Measurements from ENCODE around the gene ARHGAP24.

The ARHGAP24 gene

GRCh38 chr4:85557016-85557901 lies 82.3 kb downstream of the ARHGAP24 start:
- H3K27me3 ChIP-seq (ENCODE audit: insufficient read depth, poor library complexity, severe bottlenecking) = no peaks in the 10 kb centered on the region
- H3K9me3 ChIP-seq (ENCODE audit: severe bottlenecking) = no peaks in the 10 kb centered on the region
- DNase-seq (ENCODE audit: low spot score) (no peak), ATAC-seq (ENCODE audit: low read depth) (no peak)
- H3K4me1 ChIP-seq (ENCODE audit: insufficient read depth, poor library complexity, severe bottlenecking) = no peaks in the 10 kb centered on the region
- TF ChIP-seq CTCF (IDR thresholded peaks at IDR 0.05; ENCODE audit: poor library complexity, severe bottlenecking) = no peak
- H3K27ac ChIP-seq (ENCODE audit: poor library complexity, severe bottlenecking) = no peak overlapping the region
- H3K36me3 ChIP-seq (ENCODE audit: low read depth) = no peaks in the 10 kb centered on the region
- H3K4me3 ChIP-seq (ENCODE audit: severe bottlenecking) = no peak overlapping the region

- Histone ChIP-seq H3K36me3 (ENCODE audit: low read depth) (no peaks in the 10 kb centered on the region), H3K9me3 (ENCODE audit: severe bottlenecking) (no peaks in the 10 kb centered on the region), H3K4me3 (ENCODE audit: severe bottlenecking) (no peak overlapping the region), H3K4me1 (ENCODE audit: insufficient read depth, poor library complexity, severe bottlenecking) (no peaks in the 10 kb centered on the region), H3K27me3 (ENCODE audit: insufficient read depth, poor library complexity, severe bottlenecking) (no peaks in the 10 kb centered on the region), H3K27ac (ENCODE audit: poor library complexity, severe bottlenecking) (no peak overlapping the region)
- DNase-seq (ENCODE audit: low spot score) = no peak
- no peak for ATAC-seq (ENCODE audit: low read depth)
- no peak for TF ChIP-seq CTCF (IDR thresholded peaks at IDR 0.05; ENCODE audit: poor library complexity, severe bottlenecking)
Measured at GRCh38 chr4:85565761-85566480, 91.0 kb downstream of the ARHGAP24 start.

GRCh38 chr4:85569730-85570299 lies 94.9 kb downstream of the ARHGAP24 start:
- H3K4me3 ChIP-seq (ENCODE audit: severe bottlenecking) = no peak overlapping the region
- no peak for TF ChIP-seq CTCF (IDR thresholded peaks at IDR 0.05; ENCODE audit: poor library complexity, severe bottlenecking)
- ATAC-seq (ENCODE audit: low read depth) (no peak), DNase-seq (ENCODE audit: low spot score) (no peak)
- H3K36me3 ChIP-seq (ENCODE audit: low read depth) = no peaks in the 10 kb centered on the region
- no peaks in the 10 kb centered on the region for H3K9me3 ChIP-seq (ENCODE audit: severe bottlenecking)
- H3K4me1 ChIP-seq (ENCODE audit: insufficient read depth, poor library complexity, severe bottlenecking) = no peaks in the 10 kb centered on the region
- no peaks in the 10 kb centered on the region for H3K27me3 ChIP-seq (ENCODE audit: insufficient read depth, poor library complexity, severe bottlenecking)
- H3K27ac ChIP-seq (ENCODE audit: poor library complexity, severe bottlenecking) = no peak overlapping the region

GRCh38 chr4:85570388-85570787 lies 95.4 kb downstream of the ARHGAP24 start:
- H3K36me3 ChIP-seq (ENCODE audit: low read depth) = no peaks in the 10 kb centered on the region
- no peak overlapping the region for H3K4me3 ChIP-seq (ENCODE audit: severe bottlenecking)
- no peak overlapping the region for H3K27ac ChIP-seq (ENCODE audit: poor library complexity, severe bottlenecking)

More at GRCh38 chr4:85570388-85570787, 95.4 kb downstream of the ARHGAP24 start:
- DNase-seq (ENCODE audit: low spot score) = no peak
- no peaks in the 10 kb centered on the region for H3K9me3 ChIP-seq (ENCODE audit: severe bottlenecking)
- TF ChIP-seq CTCF (IDR thresholded peaks at IDR 0.05; ENCODE audit: poor library complexity, severe bottlenecking) = no peak
- no peak for ATAC-seq (ENCODE audit: low read depth)
- H3K4me1 ChIP-seq (ENCODE audit: insufficient read depth, poor library complexity, severe bottlenecking) = no peaks in the 10 kb centered on the region
- no peaks in the 10 kb centered on the region for H3K27me3 ChIP-seq (ENCODE audit: insufficient read depth, poor library complexity, severe bottlenecking)
